ENCODE data around the gene GALK1. TPM values are rescaled to one million over a fixed set of nuclear protein-coding genes. Genes with fewer than 3 reads are reported as not detected.
"Not testable (repeated sequence)": the region's sequence is repeated elsewhere in the genome, so short reads cannot be mapped to it uniquely, and the experiment has no call there.

The GALK1 gene
- total RNA-seq, 4 donors from 2014 or later: 20.6 to 31.0 (median 28.9) TPM

- TF ChIP-seq POLR2A (IDR thresholded peaks at IDR 0.05) (no peak), CTCF (IDR thresholded peaks at IDR 0.05) (no peak)
- H3K4me3 ChIP-seq (ENCODE audit: low read depth, poor library complexity, severe bottlenecking): no peak overlapping the region
- no peak for DNase-seq (ENCODE audit: low spot score in 2 of 2)
- WGBS, 2 donors: 59 to 70% methylated on average over 11 to 13 of the region's 16 CpGs
- intact Hi-C loops (cut with DNase I; ENCODE audit: low total_unique reads): no loop called here
Observed at GRCh38 chr17:75763613-75764416, 1.2 kb downstream of the GALK1 start.

GRCh38 chr17:75763269-75763607 is 1.8 kb downstream of the GALK1 start:
- no peak for TF ChIP-seq POLR2A (IDR thresholded peaks at IDR 0.05)
- TF ChIP-seq CTCF (IDR thresholded peaks at IDR 0.05): no peak
- intact Hi-C loops (cut with DNase I; ENCODE audit: low total_unique reads): no loop called here
- no peak overlapping the region for H3K4me3 ChIP-seq (ENCODE audit: low read depth, poor library complexity, severe bottlenecking)
- WGBS, 2 donors: 79 to 80% methylated on average over 3 of the region's 3 CpGs
- no peak for DNase-seq (ENCODE audit: low spot score in 2 of 2)

GRCh38 chr17:75762513-75763268 is 2.3 kb downstream of the GALK1 start:
- no peak for DNase-seq (ENCODE audit: low spot score in 2 of 2)
- no peak overlapping the region for H3K4me3 ChIP-seq (ENCODE audit: low read depth, poor library complexity, severe bottlenecking)
- TF ChIP-seq CTCF (IDR thresholded peaks at IDR 0.05) (no peak), POLR2A (IDR thresholded peaks at IDR 0.05) (no peak)
- 84 to 87% methylated on average over 26 to 27 of the region's 27 CpGs for WGBS, 2 donors
- intact Hi-C loops (cut with DNase I; ENCODE audit: low total_unique reads): no loop called here

- DNase-seq (ENCODE audit: low spot score in 2 of 2); H3K4me3 ChIP-seq (ENCODE audit: low read depth, poor library complexity, severe bottlenecking); intact Hi-C loops (cut with DNase I; ENCODE audit: low total_unique reads): not testable (repeated sequence)
- WGBS, 2 donors: 86 to 91% methylated on average over 6 of the region's 6 CpGs
Observed at GRCh38 chr17:75759978-75760640, 4.9 kb downstream of the GALK1 start.

GRCh38 chr17:75759457-75759856 is 5.5 kb downstream of the GALK1 start:
- TF ChIP-seq POLR2A (IDR thresholded peaks at IDR 0.05): no peak
- TF ChIP-seq CTCF (IDR thresholded peaks at IDR 0.05): no peak
- WGBS, 2 donors: 47 to 77% methylated on average over 3 of the region's 3 CpGs
- intact Hi-C loops (cut with DNase I; ENCODE audit: low total_unique reads): no loop called here
- DNase-seq (ENCODE audit: low spot score in 2 of 2): no peak
- no peak overlapping the region for H3K4me3 ChIP-seq (ENCODE audit: low read depth, poor library complexity, severe bottlenecking)

All from lower leg skin (tissue), 4 donors.